Skeletal muscle tissue (tissue), 4 donors: ENCODE results near the gene PTPRT. TPM values are rescaled to one million over a fixed set of nuclear protein-coding genes. Genes with fewer than 3 reads are reported as not detected.

Experiments used
- H3K27ac ChIP-seq: one replicate; pipeline ENCODE4 v1.7.0; 2013; ENCODE audit warnings: mild to moderate bottlenecking, low read depth, low read length, inconsistent platforms
- H3K27me3 ChIP-seq, 3 donors: one replicate each; pipeline ENCODE4 v1.7.0; 2013; ENCODE audit warnings: low read length in 3 of 3; ENCODE audit not compliant: control insufficient read depth in 3 of 3, insufficient read depth in 3 of 3
- H3K36me3 ChIP-seq, 3 donors: one replicate each; pipeline ENCODE4 v1.7.0; 2013; ENCODE audit warnings: low read length in 3 of 3; ENCODE audit not compliant: control insufficient read depth in 3 of 3, insufficient read depth in 3 of 3
- H3K4me1 ChIP-seq, 3 donors: one replicate each; pipeline ENCODE4 v1.7.0; 2013; ENCODE audit warnings: low read length in 3 of 3, mild to moderate bottlenecking in 3 of 3; ENCODE audit not compliant: control insufficient read depth in 3 of 3, insufficient read depth in 3 of 3
- H3K4me3 ChIP-seq, 3 donors: one replicate each; pipeline ENCODE4 v1.7.0; 2013; ENCODE audit warnings: low read length in 3 of 3
- H3K9ac ChIP-seq, 3 donors: one replicate each; pipeline ENCODE4 v1.7.0; 2013; ENCODE audit warnings: low read length in 3 of 3, mild to moderate bottlenecking in 3 of 3, moderate library complexity in 2 of 3, low read depth in 1 of 3
- H3K9me3 ChIP-seq, 3 donors: one replicate each; pipeline ENCODE4 v1.7.0; 2013; ENCODE audit warnings: low read length in 3 of 3; ENCODE audit not compliant: control insufficient read depth in 3 of 3
- total RNA-seq: library from RNA; depleted of rRNA; stranded (reverse); fragments of >200 nt; gene quantifications from one replicate; pipeline ENCODE4 v1.2.3, GENCODE V29; 2014
- donor health status: Osteomylitis.

Gene PTPRT
- total RNA-seq, 1 donor from 2014 or later = 1.0 TPM

GRCh38 chr20:42844751-42845150, 345.0 kb downstream of the PTPRT start:
- Histone ChIP-seq H3K4me1 (no peaks in the 10 kb centered on the region), H3K9ac (no peak overlapping the region), H3K27ac (no peak overlapping the region), H3K4me3 (no peak overlapping the region), H3K9me3 (no peaks in the 10 kb centered on the region), H3K36me3 (no peaks in the 10 kb centered on the region), H3K27me3 (no peaks in the 10 kb centered on the region)

GRCh38 chr20:42837456-42837855, 352.2 kb downstream of the PTPRT start:
- H3K36me3 ChIP-seq = no peaks in the 10 kb centered on the region
- H3K9me3 ChIP-seq = peaks cover 0 to 4% (median 0%) of the 10 kb centered on the region in 3 donors
- no peak overlapping the region for H3K27ac ChIP-seq
- no peak overlapping the region for H3K9ac ChIP-seq
- H3K27me3 ChIP-seq = no peaks in the 10 kb centered on the region
- no peak overlapping the region for H3K4me3 ChIP-seq
- no peaks in the 10 kb centered on the region for H3K4me1 ChIP-seq

- H3K4me3 ChIP-seq = no peak overlapping the region
- no peak overlapping the region for H3K27ac ChIP-seq
- no peak overlapping the region for H3K9ac ChIP-seq
- no peaks in the 10 kb centered on the region for H3K36me3 ChIP-seq
- peaks cover 0 to 4% (median 0%) of the 10 kb centered on the region in 3 donors for H3K9me3 ChIP-seq
- no peaks in the 10 kb centered on the region for H3K27me3 ChIP-seq
- H3K4me1 ChIP-seq = no peaks in the 10 kb centered on the region
Measured at GRCh38 chr20:42836339-42836738, 353.4 kb downstream of the PTPRT start.

- Histone ChIP-seq H3K27ac (no peak overlapping the region), H3K9me3 (peaks cover 0 to 3% (median 2%) of the 10 kb centered on the region in 3 donors), H3K4me3 (no peak overlapping the region), H3K4me1 (no peaks in the 10 kb centered on the region), H3K27me3 (peaks cover 0 to 3% (median 0%) of the 10 kb centered on the region in 3 donors), H3K9ac (no peak overlapping the region), H3K36me3 (no peaks in the 10 kb centered on the region)
Measured at GRCh38 chr20:42807876-42808275, 381.8 kb downstream of the PTPRT start.

- Histone ChIP-seq H3K27ac (no peak overlapping the region), H3K4me1 (no peaks in the 10 kb centered on the region), H3K4me3 (no peak overlapping the region), H3K36me3 (no peaks in the 10 kb centered on the region), H3K9me3 (peaks cover 0 to 6% (median 0%) of the 10 kb centered on the region in 3 donors), H3K9ac (no peak overlapping the region), H3K27me3 (no peaks in the 10 kb centered on the region)
Measured at GRCh38 chr20:42795111-42795695, 394.5 kb downstream of the PTPRT start.

GRCh38 chr20:42792052-42792451, 397.7 kb downstream of the PTPRT start:
- Histone ChIP-seq H3K4me1 (no peaks in the 10 kb centered on the region), H3K27me3 (no peaks in the 10 kb centered on the region), H3K4me3 (no peak overlapping the region), H3K27ac (no peak overlapping the region), H3K9ac (no peak overlapping the region), H3K9me3 (peaks cover 0 to 6% (median 0%) of the 10 kb centered on the region in 3 donors), H3K36me3 (no peaks in the 10 kb centered on the region)

- no peaks in the 10 kb centered on the region for H3K4me1 ChIP-seq
Measured at GRCh38 chr20:42790111-42790510, 399.6 kb downstream of the PTPRT start.

GRCh38 chr20:42788707-42789106, 401.0 kb downstream of the PTPRT start:
- Histone ChIP-seq H3K36me3 (no peaks in the 10 kb centered on the region), H3K9ac (no peak overlapping the region), H3K4me1 (no peaks in the 10 kb centered on the region), H3K27ac (no peak overlapping the region), H3K4me3 (no peak overlapping the region), H3K9me3 (no peaks in the 10 kb centered on the region), H3K27me3 (no peaks in the 10 kb centered on the region)

More at GRCh38 chr20:42790111-42790510, 399.6 kb downstream of the PTPRT start:
- H3K4me3 ChIP-seq = no peak overlapping the region
- no peaks in the 10 kb centered on the region for H3K9me3 ChIP-seq
- H3K27ac ChIP-seq = no peak overlapping the region
- H3K27me3 ChIP-seq = no peaks in the 10 kb centered on the region
- no peak overlapping the region for H3K9ac ChIP-seq
- H3K36me3 ChIP-seq = no peaks in the 10 kb centered on the region

- no peaks in the 10 kb centered on the region for H3K36me3 ChIP-seq
- no peaks in the 10 kb centered on the region for H3K9me3 ChIP-seq
- H3K9ac ChIP-seq = no peak overlapping the region
- H3K27me3 ChIP-seq = no peaks in the 10 kb centered on the region
- H3K4me3 ChIP-seq = no peak overlapping the region
- H3K4me1 ChIP-seq = no peaks in the 10 kb centered on the region
- H3K27ac ChIP-seq = no peak overlapping the region
Measured at GRCh38 chr20:42785041-42785440, 404.7 kb downstream of the PTPRT start.

- Histone ChIP-seq H3K27me3 (no peaks in the 10 kb centered on the region), H3K4me1 (no peaks in the 10 kb centered on the region), H3K36me3 (no peaks in the 10 kb centered on the region), H3K9me3 (no peaks in the 10 kb centered on the region), H3K4me3 (no peak overlapping the region), H3K9ac (no peak overlapping the region), H3K27ac (no peak overlapping the region)
Measured at GRCh38 chr20:42779216-42779615, 410.5 kb downstream of the PTPRT start.
